HL-60 (cell line): ENCODE results near the gene SCUBE1.

Experiments
- GABPA ChIP-seq: IDR thresholded peaks from 2 replicates; pipeline ENCODE4 v1.6.1; 2012; ENCODE audit warnings: low read depth
- POLR2AphosphoS5 ChIP-seq: IDR thresholded peaks from 2 replicates; pipeline ENCODE4 v1.6.1; 2012; ENCODE audit warnings: low read depth
- REST ChIP-seq: IDR thresholded peaks from 2 replicates; pipeline ENCODE4 v1.6.1; 2012; ENCODE audit warnings: low read depth; ENCODE audit not compliant: insufficient replicate concordance
- SPI1 ChIP-seq: IDR thresholded peaks from 2 replicates; pipeline ENCODE4 v1.6.1; 2012; ENCODE audit warnings: low read depth, mild to moderate bottlenecking, borderline replicate concordance
- TF ChIP-seq, protein P1 (sequence below): IDR thresholded peaks from one replicate; pipeline ENCODE4 v1.5.1; 2011; ENCODE audit warnings: low read length, control low read depth, inconsistent platforms; ENCODE audit not compliant: insufficient read depth

- TF ChIP-seq, protein P1, sequence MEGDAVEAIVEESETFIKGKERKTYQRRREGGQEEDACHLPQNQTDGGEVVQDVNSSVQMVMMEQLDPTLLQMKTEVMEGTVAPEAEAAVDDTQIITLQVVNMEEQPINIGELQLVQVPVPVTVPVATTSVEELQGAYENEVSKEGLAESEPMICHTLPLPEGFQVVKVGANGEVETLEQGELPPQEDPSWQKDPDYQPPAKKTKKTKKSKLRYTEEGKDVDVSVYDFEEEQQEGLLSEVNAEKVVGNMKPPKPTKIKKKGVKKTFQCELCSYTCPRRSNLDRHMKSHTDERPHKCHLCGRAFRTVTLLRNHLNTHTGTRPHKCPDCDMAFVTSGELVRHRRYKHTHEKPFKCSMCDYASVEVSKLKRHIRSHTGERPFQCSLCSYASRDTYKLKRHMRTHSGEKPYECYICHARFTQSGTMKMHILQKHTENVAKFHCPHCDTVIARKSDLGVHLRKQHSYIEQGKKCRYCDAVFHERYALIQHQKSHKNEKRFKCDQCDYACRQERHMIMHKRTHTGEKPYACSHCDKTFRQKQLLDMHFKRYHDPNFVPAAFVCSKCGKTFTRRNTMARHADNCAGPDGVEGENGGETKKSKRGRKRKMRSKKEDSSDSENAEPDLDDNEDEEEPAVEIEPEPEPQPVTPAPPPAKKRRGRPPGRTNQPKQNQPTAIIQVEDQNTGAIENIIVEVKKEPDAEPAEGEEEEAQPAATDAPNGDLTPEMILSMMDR, result no peak
- TF ChIP-seq POLR2AphosphoS5 (no peak), GABPA (no peak), REST (no peak), SPI1 (no peak)
These were observed 176.1 kb downstream of the SCUBE1 start for GRCh38 chr22:43167001-43167589.
